Glutamatergic neuron (in vitro differentiated cells): ENCODE results near the gene METTL21A. TPM values are rescaled to one million over a fixed set of nuclear protein-coding genes. Genes with fewer than 3 reads are reported as not detected.

Experiments
- DNase-seq: peaks from one replicate; pipeline ENCODE4 v3.0.0; 2022
- H3K27ac Mint-ChIP-seq: one replicate; pipeline ENCODE4 v1.8.0; 2020; ENCODE audit warnings: mild to moderate bottlenecking, mixed read lengths, inconsistent platforms; ENCODE audit not compliant: unreplicated experiment
- H3K27me3 Mint-ChIP-seq: one replicate; pipeline ENCODE4 v1.8.0; 2020; ENCODE audit warnings: mild to moderate bottlenecking, moderate library complexity, mixed read lengths, inconsistent platforms; ENCODE audit not compliant: unreplicated experiment
- H3K36me3 Mint-ChIP-seq: one replicate; pipeline ENCODE4 v1.8.0; 2020; ENCODE audit warnings: mild to moderate bottlenecking, mixed read lengths, inconsistent platforms; ENCODE audit not compliant: unreplicated experiment
- H3K4me1 Mint-ChIP-seq: one replicate; pipeline ENCODE4 v1.8.0; 2020; ENCODE audit warnings: mild to moderate bottlenecking, low read depth, mixed read lengths, inconsistent platforms; ENCODE audit not compliant: unreplicated experiment
- H3K4me3 Mint-ChIP-seq: one replicate; pipeline ENCODE4 v1.8.0; 2020; ENCODE audit warnings: mild to moderate bottlenecking, mixed read lengths, inconsistent platforms; ENCODE audit not compliant: unreplicated experiment
- H3K9me3 Mint-ChIP-seq: one replicate; pipeline ENCODE4 v1.8.0; 2020; ENCODE audit warnings: mild to moderate bottlenecking, moderate library complexity, mixed read lengths, inconsistent platforms; ENCODE audit not compliant: unreplicated experiment
- total RNA-seq: library from RNA; stranded (reverse); fragmentation: NEBNext Ultra II Directional; extraction: Animal tissue kit (Norgen Biotek cat#: 25700); gene quantifications from one replicate; pipeline ENCODE4 v1.2.1, GENCODE V29; 2021; ENCODE audit not compliant: unreplicated experiment
- TF ChIP-seq, protein P1 (sequence below): fragments of 200-600 bp; sonication (generic); IDR thresholded peaks from one replicate; pipeline ENCODE4 v1.5.0; 2021; ENCODE audit not compliant: partially characterized antibody, unreplicated experiment

METTL21A gene
- total RNA-seq, 1 donor from 2014 or later: 19.3 TPM

DNA sequence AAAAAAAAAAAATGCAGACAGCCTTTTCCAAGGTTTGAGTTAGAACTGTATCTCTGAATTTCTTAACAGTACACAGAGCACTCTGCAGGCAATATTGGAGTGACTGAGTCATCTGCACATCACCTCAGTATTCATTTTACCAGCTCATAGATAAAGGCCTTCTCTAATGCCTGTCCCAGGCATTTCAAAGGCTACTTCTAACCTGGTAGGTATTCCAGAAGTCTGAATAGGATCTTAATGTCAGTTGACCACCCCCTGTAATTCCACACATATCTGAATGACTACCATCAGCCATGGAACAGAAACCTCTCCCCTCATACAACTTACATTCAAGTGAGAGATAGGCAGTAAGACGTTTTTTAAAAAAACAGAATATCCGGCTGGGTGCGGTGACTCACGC is 9.0 kb downstream of the METTL21A start:
- Mint-ChIP-seq H3K4me3 (no peak overlapping the region), H3K4me1 (peaks cover 9% of the 10 kb centered on the region), H3K9me3 (peaks cover 3% of the 10 kb centered on the region), H3K27me3 (no peaks in the 10 kb centered on the region), H3K27ac (no peak overlapping the region), H3K36me3 (no peaks in the 10 kb centered on the region)
- no peak for DNase-seq
- TF ChIP-seq, protein P1, sequence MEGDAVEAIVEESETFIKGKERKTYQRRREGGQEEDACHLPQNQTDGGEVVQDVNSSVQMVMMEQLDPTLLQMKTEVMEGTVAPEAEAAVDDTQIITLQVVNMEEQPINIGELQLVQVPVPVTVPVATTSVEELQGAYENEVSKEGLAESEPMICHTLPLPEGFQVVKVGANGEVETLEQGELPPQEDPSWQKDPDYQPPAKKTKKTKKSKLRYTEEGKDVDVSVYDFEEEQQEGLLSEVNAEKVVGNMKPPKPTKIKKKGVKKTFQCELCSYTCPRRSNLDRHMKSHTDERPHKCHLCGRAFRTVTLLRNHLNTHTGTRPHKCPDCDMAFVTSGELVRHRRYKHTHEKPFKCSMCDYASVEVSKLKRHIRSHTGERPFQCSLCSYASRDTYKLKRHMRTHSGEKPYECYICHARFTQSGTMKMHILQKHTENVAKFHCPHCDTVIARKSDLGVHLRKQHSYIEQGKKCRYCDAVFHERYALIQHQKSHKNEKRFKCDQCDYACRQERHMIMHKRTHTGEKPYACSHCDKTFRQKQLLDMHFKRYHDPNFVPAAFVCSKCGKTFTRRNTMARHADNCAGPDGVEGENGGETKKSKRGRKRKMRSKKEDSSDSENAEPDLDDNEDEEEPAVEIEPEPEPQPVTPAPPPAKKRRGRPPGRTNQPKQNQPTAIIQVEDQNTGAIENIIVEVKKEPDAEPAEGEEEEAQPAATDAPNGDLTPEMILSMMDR: no peak

- no peak for DNase-seq
- peaks cover 8% of the 10 kb centered on the region for H3K4me1 Mint-ChIP-seq
- H3K27ac Mint-ChIP-seq: no peak overlapping the region
- H3K9me3 Mint-ChIP-seq: peaks cover 3% of the 10 kb centered on the region
- no peaks in the 10 kb centered on the region for H3K36me3 Mint-ChIP-seq
- no peaks in the 10 kb centered on the region for H3K27me3 Mint-ChIP-seq
- TF ChIP-seq, protein P1: no peak
- H3K4me3 Mint-ChIP-seq: no peak overlapping the region
These were observed 10.4 kb downstream of the METTL21A start for GRCh38 chr2:207614824-207615223.

DNA sequence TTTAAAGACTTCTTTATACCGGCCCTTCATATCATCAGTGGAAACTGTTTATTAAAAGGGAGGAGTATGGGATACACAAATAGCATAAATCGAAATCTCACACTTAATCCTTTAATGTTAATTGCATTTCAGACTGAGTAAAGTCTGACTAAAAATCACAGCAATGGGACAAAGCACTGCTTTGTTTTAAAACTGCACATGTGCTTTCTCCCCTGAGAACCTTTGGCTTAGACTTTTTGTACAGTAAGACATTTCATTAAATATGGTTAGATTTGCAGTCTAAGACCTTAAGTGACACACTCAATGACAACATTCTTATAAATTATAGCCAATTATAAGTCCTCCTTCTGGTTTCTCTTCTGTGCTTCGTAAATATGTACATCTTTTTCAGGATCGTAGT is 12.5 kb downstream of the METTL21A start:
- no peaks in the 10 kb centered on the region for H3K27me3 Mint-ChIP-seq
- H3K36me3 Mint-ChIP-seq: no peaks in the 10 kb centered on the region
- TF ChIP-seq, protein P1: no peak
- H3K4me3 Mint-ChIP-seq: no peak overlapping the region
- DNase-seq: no peak
- H3K27ac Mint-ChIP-seq: peak overlapping the region; percentile 57
- H3K9me3 Mint-ChIP-seq: peaks cover 5% of the 10 kb centered on the region
- peaks cover 7% of the 10 kb centered on the region for H3K4me1 Mint-ChIP-seq

- H3K27me3 Mint-ChIP-seq: peaks cover 2% of the 10 kb centered on the region
- TF ChIP-seq, protein P1: no peak
- peaks cover 25% of the 10 kb centered on the region for H3K4me1 Mint-ChIP-seq
- peaks cover 10% of the 10 kb centered on the region for H3K9me3 Mint-ChIP-seq
- DNase-seq: no peak
- H3K4me3 Mint-ChIP-seq: no peak overlapping the region
- H3K27ac Mint-ChIP-seq: no peak overlapping the region
- no peaks in the 10 kb centered on the region for H3K36me3 Mint-ChIP-seq
These were observed 18.4 kb downstream of the METTL21A start for GRCh38 chr2:207606829-207607228.

DNA sequence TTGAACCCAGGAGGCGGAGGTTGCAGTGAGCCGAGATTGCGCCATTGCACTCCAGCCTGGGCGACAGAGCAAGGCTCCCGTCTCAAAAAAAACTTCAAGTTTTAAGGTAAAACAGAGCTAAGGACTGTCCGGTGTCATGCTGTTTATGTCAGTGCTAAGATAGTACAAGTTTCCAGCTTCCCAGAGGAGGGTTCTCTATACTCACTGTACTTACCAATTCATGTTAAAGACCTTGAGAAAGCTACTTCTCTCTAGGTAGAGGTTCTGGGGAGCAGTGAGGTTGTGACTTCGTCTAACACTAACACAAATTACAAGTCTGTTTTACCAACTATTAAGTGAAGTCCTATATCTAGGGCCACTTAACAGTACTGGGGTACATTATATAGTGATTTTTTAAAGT is 18.8 kb downstream of the METTL21A start:
- Mint-ChIP-seq H3K27me3 (peaks cover 2% of the 10 kb centered on the region), H3K27ac (no peak overlapping the region), H3K36me3 (no peaks in the 10 kb centered on the region), H3K4me1 (peaks cover 29% of the 10 kb centered on the region), H3K4me3 (no peak overlapping the region), H3K9me3 (peaks cover 10% of the 10 kb centered on the region)
- TF ChIP-seq, protein P1: no peak
- no peak for DNase-seq
